Activated T-cell treated with anti-CD3 and anti-CD28 coated beads, Interleukin-2, amount 50 U/mL, for 4 hours (primary cell): ENCODE measurements around the gene C16orf95. TPM values are rescaled to one million over a fixed set of nuclear protein-coding genes. Genes with fewer than 3 reads are reported as not detected.
"Not testable (repeated sequence)": the region's sequence is repeated elsewhere in the genome, so short reads cannot be mapped to it uniquely, and the experiment has no call there.

Source experiments
- ATAC-seq, 2 donors: fragments of 200-7000 bp; cut with Tn5 transposase; one replicate each; pipeline ENCODE4 v1.10.0; 2021
- DNase-seq: peaks from one replicate; pipeline ENCODE4 v3.0.0-alpha.2; 2020
- H3K27me3 Mint-ChIP-seq: one replicate; pipeline ENCODE4 v1.8.0; 2021; ENCODE audit warnings: low read depth, mixed read lengths
- H3K36me3 Mint-ChIP-seq: one replicate; pipeline ENCODE4 v1.8.0; 2022; ENCODE audit warnings: mixed read lengths; ENCODE audit not compliant: insufficient read depth
- H3K4me1 Mint-ChIP-seq: one replicate; pipeline ENCODE4 v1.8.0; 2021; ENCODE audit warnings: low read depth, mixed read lengths
- H3K4me3 Mint-ChIP-seq: one replicate; pipeline ENCODE4 v1.8.0; 2021; ENCODE audit warnings: mild to moderate bottlenecking, moderate library complexity, mixed read lengths
- H3K9me3 Mint-ChIP-seq: one replicate; pipeline ENCODE4 v1.8.0; 2021; ENCODE audit warnings: mixed read lengths
- total RNA-seq, 3 donors: library from RNA; stranded (reverse); gene quantifications; one replicate each; pipeline ENCODE4 v1.2.1, GENCODE V29; 2021

The C16orf95 gene
- total RNA-seq, 3 donors from 2014 or later = 3.5 to 5.7 (median 4.1) TPM

DNA sequence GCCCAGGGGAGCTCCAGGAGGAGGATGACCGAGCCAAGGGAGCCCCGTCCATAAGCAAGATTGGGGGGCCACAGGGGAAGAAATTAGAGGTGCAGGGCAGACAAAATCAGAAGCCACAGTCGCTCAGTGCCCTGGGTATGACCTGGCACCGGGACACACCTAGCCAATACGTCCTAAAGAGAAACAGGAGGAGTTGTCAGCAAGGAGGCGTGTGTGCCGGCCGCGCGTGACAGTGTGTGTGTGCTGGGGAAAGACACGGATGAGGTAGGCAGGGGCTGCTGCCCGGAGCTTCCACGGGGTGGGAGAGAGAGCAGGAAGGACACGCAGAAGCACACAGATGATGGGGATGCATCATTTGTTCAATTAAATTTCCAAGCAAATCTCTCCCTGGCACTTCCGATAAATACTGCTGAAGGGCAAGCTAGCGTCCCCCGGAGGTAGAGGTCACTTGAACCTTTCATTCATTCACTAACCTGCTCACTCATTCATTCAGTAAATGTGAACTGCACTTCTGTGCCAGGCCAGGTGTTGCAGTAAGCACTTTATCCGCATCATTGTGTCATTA, 38.0 kb downstream of the C16orf95 start:
- ATAC-seq = no peak
- no peaks in the 10 kb centered on the region for H3K9me3 Mint-ChIP-seq
- peaks cover 5% of the 10 kb centered on the region for H3K27me3 Mint-ChIP-seq
- H3K4me3 Mint-ChIP-seq = no peak overlapping the region
- peaks cover 3% of the 10 kb centered on the region for H3K4me1 Mint-ChIP-seq
- no peaks in the 10 kb centered on the region for H3K36me3 Mint-ChIP-seq
- no peak for DNase-seq

DNA sequence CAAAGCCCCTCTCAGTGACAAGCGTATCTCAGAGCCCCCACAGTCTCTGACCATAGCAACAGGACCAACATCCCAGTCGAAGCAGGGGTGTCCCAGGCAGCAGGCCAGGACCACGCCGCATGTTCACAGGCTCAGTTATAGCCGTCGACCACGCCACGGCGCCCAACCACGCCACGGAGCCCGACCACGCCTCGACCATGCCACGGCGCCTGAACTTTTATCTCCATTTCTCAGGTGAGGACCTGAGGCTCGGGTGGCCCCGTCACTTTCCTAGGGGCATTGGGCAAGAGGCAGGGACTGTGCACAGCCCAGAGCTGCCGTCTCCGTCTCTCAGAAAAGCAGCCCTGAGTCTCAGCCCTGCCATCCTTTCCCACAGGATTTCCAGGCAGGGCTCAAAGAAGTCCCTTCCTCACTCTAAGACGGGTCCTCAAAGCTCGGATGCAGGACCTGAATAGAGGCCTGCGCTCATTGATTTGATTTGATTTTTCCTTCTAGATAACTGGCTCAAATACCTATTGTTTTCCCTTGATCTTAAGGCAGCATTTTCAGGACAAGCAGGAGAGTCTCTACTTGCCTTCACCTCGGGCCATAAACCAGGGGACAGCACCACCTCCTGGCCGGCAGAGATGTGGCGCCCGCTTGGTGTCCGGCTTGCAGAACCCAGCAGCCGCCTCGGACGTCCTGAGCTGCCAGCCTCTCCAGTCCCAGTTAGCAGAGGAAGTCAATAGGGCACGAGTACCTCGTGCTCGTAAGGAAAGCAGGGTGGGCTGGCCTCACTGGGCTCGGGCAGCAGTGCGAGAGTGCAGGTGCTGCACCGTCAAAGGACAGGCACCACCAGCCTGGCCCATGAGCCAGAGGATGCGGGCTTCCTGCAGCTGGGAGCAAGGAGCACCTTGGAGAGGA, 38.8 kb downstream of the C16orf95 start:
- Mint-ChIP-seq H3K9me3 (no peaks in the 10 kb centered on the region), H3K4me1 (peaks cover 3% of the 10 kb centered on the region), H3K27me3 (peaks cover 5% of the 10 kb centered on the region), H3K36me3 (no peaks in the 10 kb centered on the region), H3K4me3 (no peak overlapping the region)
- ATAC-seq = peak; percentile 48 to 73
- DNase-seq = no peak

DNA sequence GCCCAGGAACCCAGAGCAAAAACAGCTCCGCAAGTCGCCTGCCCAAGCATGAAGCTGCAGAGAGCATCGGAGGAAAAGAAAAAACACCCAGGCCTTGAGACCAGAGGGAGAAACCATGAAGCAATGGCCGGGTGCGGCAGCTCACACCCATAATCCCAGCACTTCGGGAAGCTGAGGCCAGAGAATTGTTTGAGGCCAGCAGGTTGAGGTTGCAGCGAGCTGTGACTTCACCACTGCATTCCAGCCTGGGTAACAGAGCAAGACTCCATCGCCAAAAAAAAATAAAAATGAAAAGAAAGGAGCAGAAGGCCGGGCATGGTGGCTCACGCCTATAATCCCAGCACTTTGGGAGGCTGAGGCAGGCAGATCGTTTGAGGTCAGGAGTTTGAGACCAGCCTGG, 40.3 kb downstream of the C16orf95 start:
- no peaks in the 10 kb centered on the region for H3K9me3 Mint-ChIP-seq
- peaks cover 3% of the 10 kb centered on the region for H3K4me1 Mint-ChIP-seq
- no peak for ATAC-seq
- DNase-seq = no peak
- no peaks in the 10 kb centered on the region for H3K36me3 Mint-ChIP-seq
- H3K27me3 Mint-ChIP-seq = peaks cover 5% of the 10 kb centered on the region
- H3K4me3 Mint-ChIP-seq = no peak overlapping the region

DNA sequence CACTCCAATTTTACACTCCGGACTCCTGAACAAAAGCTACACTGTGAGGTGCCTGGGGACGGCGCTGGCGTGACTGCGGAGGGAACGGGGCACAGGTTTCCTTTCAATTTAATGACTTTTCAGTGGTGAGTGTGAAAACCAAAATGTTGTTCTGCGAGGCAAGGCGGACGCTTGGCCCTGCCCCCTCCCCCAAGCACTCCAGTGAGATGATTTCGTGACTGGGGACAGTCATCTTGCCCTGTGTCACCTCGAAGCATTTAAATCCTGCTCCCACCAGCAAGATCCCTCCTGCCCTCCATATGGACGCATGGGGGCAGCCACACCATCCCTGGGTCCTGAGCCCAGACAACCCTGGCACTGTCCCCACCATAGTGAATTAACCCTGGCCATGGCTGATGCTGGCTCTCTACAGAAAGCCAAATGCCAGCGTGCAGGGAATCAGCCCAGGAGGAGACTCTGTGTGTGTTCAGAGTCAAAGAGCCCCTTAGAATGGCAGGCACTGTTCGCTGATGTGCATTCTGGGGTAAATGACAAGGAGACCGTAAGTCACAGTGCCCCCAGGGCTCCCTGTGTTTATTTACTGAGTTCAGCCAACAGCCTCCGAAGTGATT, 41.0 kb downstream of the C16orf95 start:
- no peak for ATAC-seq
- H3K27me3 Mint-ChIP-seq = peaks cover 5% of the 10 kb centered on the region
- peaks cover 3% of the 10 kb centered on the region for H3K4me1 Mint-ChIP-seq
- no peak for DNase-seq
- no peaks in the 10 kb centered on the region for H3K36me3 Mint-ChIP-seq
- no peaks in the 10 kb centered on the region for H3K9me3 Mint-ChIP-seq
- no peak overlapping the region for H3K4me3 Mint-ChIP-seq

DNA sequence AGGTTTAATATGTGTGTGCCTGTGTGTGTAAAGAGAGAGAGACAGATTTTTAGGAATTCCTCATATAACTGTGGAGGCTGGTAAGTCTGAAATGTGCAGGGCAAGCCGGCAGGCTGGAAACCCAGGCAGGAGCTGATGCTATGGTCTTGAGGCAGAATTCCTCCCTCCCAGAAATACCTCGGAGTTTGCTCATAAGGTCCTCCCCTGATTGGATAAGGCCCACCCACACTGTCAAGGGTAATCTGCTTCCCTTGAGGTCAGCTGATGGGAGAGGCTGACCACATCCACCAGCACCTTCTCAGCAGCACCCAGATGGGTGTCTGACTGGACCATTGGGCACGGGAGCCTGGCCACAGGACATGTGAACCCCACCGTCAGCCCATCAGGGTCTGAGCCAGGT, 42.4 kb downstream of the C16orf95 start:
- Mint-ChIP-seq H3K4me1 (peaks cover 3% of the 10 kb centered on the region), H3K27me3 (peaks cover 5% of the 10 kb centered on the region), H3K36me3 (no peaks in the 10 kb centered on the region), H3K4me3 (no peak overlapping the region), H3K9me3 (peaks cover 4% of the 10 kb centered on the region)
- ATAC-seq (no peak), DNase-seq (no peak)

DNA sequence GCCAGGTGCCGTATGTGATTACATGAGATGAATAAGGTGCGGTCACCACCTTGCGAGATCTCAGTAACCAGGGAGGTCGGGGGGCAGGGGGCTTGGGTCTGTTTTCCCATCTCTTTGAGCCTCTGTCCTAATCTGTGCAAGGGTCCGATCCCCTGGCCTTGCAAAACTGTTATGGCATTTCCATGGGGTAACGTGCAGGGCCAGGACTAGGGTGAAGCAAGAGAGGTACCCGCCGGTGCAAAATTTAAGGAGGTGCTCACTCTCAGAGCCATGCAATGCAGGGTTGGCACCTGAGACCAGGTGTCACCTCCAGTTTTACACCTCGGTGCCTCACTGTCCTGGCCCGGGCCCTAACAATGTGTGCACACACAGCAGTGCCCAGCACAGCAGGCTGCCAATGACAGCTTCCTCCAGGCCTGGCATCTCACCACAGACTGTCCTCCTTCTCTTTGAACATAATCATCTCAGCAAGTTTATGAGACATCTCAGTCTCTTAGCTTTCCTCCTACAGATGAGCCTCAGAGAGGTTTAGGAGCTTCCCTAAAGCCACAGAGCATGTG, 43.6 kb downstream of the C16orf95 start:
- DNase-seq (no peak), ATAC-seq (no peak)
- H3K4me1 Mint-ChIP-seq = peaks cover 2% of the 10 kb centered on the region

DNA sequence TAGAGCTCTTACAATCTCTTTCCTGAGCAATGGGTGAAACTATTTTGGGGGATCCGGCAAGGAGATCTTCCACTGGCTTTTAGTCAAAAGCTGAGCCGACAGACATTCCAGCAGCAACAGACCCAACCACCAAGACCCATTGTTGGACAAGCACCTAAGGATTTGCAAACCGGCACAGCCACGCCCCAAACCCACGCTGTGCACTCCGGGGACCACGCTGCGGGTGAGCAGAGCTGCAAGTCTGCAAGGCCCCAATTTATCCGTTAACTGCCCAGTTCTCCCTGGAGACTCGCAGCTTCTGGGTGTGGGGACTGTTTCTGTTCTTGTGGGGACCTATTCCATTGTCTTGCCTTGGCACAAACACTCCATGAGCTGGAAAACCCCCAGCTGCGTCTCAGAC, 45.9 kb downstream of the C16orf95 start:
- no peaks in the 10 kb centered on the region for H3K4me1 Mint-ChIP-seq
- H3K4me3 Mint-ChIP-seq = no peak overlapping the region
- H3K36me3 Mint-ChIP-seq = no peaks in the 10 kb centered on the region

More for the DNA sequence above, 43.6 kb downstream of the C16orf95 start:
- peaks cover 10% of the 10 kb centered on the region for H3K9me3 Mint-ChIP-seq
- H3K36me3 Mint-ChIP-seq = no peaks in the 10 kb centered on the region
- H3K4me3 Mint-ChIP-seq = no peak overlapping the region
- H3K27me3 Mint-ChIP-seq = peaks cover under 1% of the 10 kb centered on the region

DNA sequence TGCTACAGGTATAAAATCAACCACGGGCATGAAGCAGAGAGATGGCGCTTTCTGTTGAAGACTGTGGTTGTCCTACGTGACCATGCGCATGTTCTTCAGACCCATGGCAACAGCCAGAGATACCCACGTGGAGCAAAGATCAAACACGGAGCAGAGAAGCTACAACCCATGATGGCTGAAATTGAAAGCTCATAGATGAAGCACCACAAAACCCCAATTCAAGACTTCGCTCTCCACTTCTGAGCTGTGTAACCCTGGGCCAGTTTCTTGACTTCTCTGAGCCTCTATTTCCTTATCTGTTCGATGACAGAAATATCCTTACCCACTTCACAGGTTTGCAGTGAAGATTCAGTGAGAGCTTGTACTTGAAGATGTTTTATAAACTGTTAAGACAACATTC, 49.6 kb downstream of the C16orf95 start:
- Mint-ChIP-seq H3K27me3 (no peaks in the 10 kb centered on the region), H3K4me3 (no peak overlapping the region), H3K36me3 (no peaks in the 10 kb centered on the region), H3K9me3 (peaks cover 10% of the 10 kb centered on the region), H3K4me1 (no peaks in the 10 kb centered on the region)
- ATAC-seq (no peak), DNase-seq (no peak)

More for the DNA sequence above, 45.9 kb downstream of the C16orf95 start:
- Mint-ChIP-seq H3K9me3 (peaks cover 10% of the 10 kb centered on the region), H3K27me3 (no peaks in the 10 kb centered on the region)
- ATAC-seq (no peak), DNase-seq (no peak)

DNA sequence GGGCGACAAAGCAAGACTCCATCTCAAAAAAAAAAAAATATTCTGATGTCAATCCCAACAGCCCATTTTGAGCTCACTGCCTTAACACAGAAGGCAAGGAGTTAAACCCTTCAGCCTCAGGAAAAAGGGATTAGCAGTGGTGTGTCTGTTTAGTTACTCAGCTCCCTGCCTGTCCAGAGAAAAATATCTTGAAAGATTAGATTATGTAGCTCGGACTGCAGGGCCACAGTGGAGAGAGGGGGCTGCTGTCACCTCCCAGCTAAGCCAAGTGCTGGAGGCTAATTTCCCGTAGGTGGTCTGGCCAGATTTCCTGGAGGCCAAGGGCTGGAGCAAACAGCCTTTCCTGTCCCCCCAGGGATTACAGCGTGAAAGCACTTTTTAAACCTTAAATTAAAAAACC, 50.3 kb downstream of the C16orf95 start:
- no peak overlapping the region for H3K4me3 Mint-ChIP-seq
- H3K36me3 Mint-ChIP-seq = no peaks in the 10 kb centered on the region
- no peaks in the 10 kb centered on the region for H3K27me3 Mint-ChIP-seq
- H3K4me1 Mint-ChIP-seq = no peaks in the 10 kb centered on the region
- ATAC-seq (no peak), DNase-seq (no peak)
- peaks cover 10% of the 10 kb centered on the region for H3K9me3 Mint-ChIP-seq

DNA sequence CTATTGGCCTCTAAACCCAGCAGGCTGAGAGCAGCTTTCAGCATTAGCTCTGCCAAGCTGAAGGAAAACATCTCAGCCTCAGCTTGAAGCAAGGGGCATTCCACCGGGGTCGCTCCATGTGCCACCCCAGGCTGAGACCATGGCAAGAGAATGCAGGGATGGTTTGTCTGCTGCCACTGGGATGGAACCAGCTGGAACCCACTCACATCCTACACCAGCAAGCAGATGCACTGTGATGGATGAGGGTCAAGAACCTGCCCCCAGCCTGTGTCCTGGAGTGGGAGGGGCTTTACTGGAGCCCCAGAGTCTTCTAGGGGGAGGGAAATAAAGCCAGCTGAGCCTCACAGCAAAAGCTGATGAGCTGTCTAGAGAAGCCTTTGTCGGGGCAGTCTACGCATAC, 51.9 kb downstream of the C16orf95 start:
- DNase-seq (no peak), ATAC-seq (no peak)
- Mint-ChIP-seq H3K4me3 (no peak overlapping the region), H3K36me3 (no peaks in the 10 kb centered on the region), H3K9me3 (peaks cover 16% of the 10 kb centered on the region), H3K27me3 (no peaks in the 10 kb centered on the region), H3K4me1 (no peaks in the 10 kb centered on the region)

DNA sequence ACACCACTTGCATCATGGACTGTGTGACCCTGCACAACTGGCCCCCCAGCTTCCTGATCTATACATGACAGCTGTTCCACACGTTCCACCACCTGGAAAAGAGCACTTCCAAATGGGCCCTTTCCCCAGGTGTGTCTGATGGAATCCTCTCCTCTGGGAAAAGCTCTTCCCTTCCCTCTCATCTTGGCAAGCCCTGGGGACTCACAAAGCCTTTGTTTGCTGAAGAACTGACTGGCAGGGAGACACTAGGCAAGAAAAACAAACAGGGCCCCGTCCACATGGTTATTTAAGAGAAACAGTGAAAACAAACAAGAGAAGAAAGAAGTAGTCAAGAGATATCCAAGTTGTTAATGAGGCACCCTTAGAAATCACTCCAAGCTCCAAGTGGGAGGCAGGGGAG, 52.6 kb downstream of the C16orf95 start:
- ATAC-seq = no peak
- H3K4me3 Mint-ChIP-seq = no peak overlapping the region
- DNase-seq = no peak
- H3K4me1 Mint-ChIP-seq = no peaks in the 10 kb centered on the region
- H3K9me3 Mint-ChIP-seq = peaks cover 13% of the 10 kb centered on the region
- H3K27me3 Mint-ChIP-seq = no peaks in the 10 kb centered on the region
- no peaks in the 10 kb centered on the region for H3K36me3 Mint-ChIP-seq

DNA sequence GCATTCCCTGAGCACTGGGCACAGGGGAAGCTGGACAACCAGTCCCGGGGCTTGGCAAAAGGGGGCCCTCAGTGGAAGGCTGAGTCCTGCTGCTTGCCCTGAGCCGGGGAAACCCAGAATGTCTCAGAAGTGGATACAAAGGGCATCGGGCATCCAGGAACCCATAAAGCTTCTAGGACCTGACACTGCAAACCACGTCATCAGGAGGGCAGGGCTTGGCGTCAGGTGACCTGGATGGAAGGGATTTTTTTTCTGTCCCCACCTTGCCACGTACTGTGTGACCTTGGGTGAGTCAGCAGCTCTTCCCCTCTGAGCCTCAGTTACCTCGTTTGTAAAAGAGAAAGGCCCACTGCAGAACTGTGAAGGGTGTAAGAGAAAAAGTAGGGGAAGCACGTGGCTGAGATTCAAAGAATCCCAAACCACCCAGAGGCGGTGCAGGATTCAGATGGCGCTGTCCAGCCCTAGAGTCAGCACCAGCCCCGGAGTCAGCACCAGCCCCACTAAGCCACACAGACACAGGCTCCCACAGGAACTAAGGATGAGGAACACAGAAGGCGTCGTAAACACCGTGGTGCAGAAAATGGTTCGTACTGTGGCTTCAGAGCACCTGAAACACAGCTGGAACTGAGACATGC, 53.7 kb downstream of the C16orf95 start:
- no peak for ATAC-seq
- Mint-ChIP-seq H3K4me1 (no peaks in the 10 kb centered on the region), H3K36me3 (no peaks in the 10 kb centered on the region), H3K27me3 (no peaks in the 10 kb centered on the region), H3K9me3 (peaks cover 8% of the 10 kb centered on the region), H3K4me3 (no peak overlapping the region)
- no peak for DNase-seq

DNA sequence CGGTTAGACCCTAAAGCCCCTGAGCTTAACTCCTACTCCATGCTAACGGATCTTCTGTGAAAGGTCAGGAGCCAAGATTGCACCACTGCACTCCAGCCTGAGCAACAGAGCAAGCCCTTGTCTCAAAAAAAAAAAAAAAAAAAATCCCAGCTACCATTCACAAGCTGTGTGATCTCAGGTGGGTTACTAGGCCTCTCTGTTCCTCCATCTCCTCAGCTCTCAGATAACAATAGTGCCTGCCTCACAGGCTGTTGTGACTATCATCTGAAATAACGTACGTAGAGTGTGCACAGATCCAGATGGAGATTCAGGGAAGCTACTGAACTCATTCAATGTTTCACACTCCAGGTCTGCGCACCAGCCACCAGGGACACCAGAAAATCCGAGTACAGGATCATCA, 57.8 kb downstream of the C16orf95 start:
- Mint-ChIP-seq H3K4me1 (no peaks in the 10 kb centered on the region), H3K27me3 (no peaks in the 10 kb centered on the region), H3K9me3 (peaks cover 8% of the 10 kb centered on the region), H3K36me3 (no peaks in the 10 kb centered on the region), H3K4me3 (no peak overlapping the region)
- ATAC-seq (no peak), DNase-seq (no peak)

DNA sequence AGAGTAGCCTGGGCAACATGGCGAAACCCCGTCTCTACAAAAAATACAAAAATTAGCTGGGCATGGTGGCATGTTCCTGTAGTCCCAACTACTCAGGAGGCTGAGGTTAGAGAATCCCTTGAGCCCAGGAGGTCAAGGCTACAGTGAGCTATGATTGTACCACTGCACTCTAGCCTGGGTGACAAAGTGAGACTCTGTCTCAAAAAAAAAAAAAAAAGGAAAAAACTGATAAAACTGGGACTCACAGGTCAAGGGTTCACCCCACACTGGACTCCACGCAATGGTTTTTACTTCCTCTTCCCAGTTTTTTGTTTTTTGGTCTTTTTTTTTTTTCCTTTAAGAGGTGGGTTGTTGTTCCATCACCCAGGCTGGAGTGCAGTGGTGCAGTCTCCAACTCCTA, 58.5 kb downstream of the C16orf95 start:
- not testable (repeated sequence) for H3K9me3 Mint-ChIP-seq, H3K27me3 Mint-ChIP-seq, ATAC-seq, DNase-seq, H3K36me3 Mint-ChIP-seq, H3K4me3 Mint-ChIP-seq, H3K4me1 Mint-ChIP-seq
